Measurements from ENCODE around the gene WWOX.

The WWOX gene

DNA sequence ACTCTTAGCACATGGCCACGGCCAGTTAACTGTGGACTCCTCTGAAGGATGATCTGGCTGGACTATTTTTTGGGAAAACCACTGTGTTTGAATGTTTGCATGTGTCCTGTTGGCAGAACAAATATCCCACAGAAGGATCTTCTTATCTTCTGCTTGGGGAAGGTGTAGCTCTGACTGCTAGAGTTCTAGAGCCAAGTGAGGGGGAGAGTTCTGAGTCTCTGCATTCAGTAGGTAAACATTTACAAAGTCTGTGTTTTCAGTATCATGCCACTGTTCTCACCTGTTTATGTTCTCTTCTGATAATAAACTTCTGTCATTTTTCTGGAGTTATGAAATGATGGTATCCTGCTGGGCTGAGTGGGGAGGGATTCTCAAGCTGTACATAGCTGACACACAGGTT lies 241.1 kb downstream of the WWOX start:
- DNase-seq (ENCODE audit: low read depth, low spot score), result no peak
- no peak overlapping the region for H3K4me3 ChIP-seq (ENCODE audit: low read depth, low read length)
- ChIA-PET CTCF (no interaction called here), POLR2A (no interaction called here)
- TF ChIP-seq, protein P1, sequence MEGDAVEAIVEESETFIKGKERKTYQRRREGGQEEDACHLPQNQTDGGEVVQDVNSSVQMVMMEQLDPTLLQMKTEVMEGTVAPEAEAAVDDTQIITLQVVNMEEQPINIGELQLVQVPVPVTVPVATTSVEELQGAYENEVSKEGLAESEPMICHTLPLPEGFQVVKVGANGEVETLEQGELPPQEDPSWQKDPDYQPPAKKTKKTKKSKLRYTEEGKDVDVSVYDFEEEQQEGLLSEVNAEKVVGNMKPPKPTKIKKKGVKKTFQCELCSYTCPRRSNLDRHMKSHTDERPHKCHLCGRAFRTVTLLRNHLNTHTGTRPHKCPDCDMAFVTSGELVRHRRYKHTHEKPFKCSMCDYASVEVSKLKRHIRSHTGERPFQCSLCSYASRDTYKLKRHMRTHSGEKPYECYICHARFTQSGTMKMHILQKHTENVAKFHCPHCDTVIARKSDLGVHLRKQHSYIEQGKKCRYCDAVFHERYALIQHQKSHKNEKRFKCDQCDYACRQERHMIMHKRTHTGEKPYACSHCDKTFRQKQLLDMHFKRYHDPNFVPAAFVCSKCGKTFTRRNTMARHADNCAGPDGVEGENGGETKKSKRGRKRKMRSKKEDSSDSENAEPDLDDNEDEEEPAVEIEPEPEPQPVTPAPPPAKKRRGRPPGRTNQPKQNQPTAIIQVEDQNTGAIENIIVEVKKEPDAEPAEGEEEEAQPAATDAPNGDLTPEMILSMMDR (IDR thresholded peaks at IDR 0.05; ENCODE audit: insufficient read depth, low read length, missing control alignments), result no peak

DNA sequence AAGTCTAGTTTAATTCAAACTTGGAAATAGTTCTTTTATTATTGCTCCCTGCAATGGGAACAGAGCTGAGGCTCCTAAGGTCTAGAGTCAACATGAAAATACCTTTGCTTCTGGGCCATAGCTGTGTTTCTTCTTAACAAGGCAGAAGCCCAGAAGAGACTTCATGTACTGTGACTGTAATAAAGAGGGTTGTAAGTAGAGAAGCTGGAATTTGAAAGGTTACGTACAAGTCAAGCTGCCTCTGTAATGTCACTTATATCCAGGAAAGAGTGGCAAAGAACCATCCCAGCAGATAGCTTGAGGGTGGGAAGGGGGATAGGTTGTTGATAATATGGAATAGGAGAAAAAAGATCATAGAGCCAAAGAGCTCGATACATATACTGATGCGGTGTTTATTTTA lies 248.6 kb downstream of the WWOX start:
- POLR2A ChIA-PET, result no interaction called here
- CTCF ChIA-PET, result no interaction called here
- DNase-seq (ENCODE audit: low read depth, low spot score), result no peak
- no peak overlapping the region for H3K4me3 ChIP-seq (ENCODE audit: low read depth, low read length)
- TF ChIP-seq, protein P1 (IDR thresholded peaks at IDR 0.05; ENCODE audit: insufficient read depth, low read length, missing control alignments), result no peak

DNA sequence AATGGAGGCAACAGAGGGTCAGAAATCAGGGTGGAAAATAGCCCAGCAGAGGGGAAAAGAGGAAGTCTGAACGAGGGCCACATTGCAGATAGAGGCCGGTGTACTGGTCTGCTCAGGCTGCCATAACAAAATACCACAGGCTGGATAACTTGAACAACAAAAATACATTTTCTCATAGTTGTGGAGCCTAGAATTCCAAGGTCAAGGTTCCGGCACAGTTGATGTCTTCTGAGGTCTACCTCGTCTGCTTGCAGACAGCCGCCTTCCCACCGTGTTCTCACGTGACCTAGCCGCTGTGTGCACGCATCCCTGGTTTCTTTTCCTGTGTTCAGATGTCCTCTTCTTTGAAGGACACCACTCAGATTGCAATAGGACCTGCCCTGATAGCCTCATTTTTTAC lies 249.4 kb downstream of the WWOX start:
- DNase-seq (ENCODE audit: low read depth, low spot score), result no peak
- TF ChIP-seq, protein P1 (IDR thresholded peaks at IDR 0.05; ENCODE audit: insufficient read depth, low read length, missing control alignments), result no peak
- H3K4me3 ChIP-seq (ENCODE audit: low read depth, low read length), result no peak overlapping the region
- POLR2A ChIA-PET, result no interaction called here
- CTCF ChIA-PET, result no interaction called here

DNA sequence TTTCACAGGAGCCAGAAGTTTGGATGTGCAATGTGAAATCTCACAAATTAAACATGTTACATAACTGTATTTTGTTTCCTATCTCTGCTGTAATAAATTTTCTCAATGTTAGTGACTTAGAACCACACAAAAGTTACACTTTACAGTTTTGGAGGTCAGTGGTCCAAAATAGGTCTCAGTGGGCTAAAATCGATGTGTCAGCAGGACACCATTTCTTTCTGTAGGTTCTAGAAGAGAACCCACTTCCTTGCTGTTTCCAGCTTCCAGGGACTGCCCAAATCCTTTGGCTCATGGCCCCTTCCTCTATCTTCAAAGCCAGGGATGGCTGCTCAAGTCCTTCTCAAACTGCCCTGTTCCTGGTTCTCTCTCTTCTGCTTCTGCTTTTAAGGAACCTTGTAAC lies 252.7 kb downstream of the WWOX start:
- H3K4me3 ChIP-seq (ENCODE audit: low read depth, low read length), result no peak overlapping the region
- no peak for DNase-seq (ENCODE audit: low read depth, low spot score)
- ChIA-PET POLR2A (no interaction called here), CTCF (no interaction called here)
- TF ChIP-seq, protein P1 (IDR thresholded peaks at IDR 0.05; ENCODE audit: insufficient read depth, low read length, missing control alignments), result no peak

DNA sequence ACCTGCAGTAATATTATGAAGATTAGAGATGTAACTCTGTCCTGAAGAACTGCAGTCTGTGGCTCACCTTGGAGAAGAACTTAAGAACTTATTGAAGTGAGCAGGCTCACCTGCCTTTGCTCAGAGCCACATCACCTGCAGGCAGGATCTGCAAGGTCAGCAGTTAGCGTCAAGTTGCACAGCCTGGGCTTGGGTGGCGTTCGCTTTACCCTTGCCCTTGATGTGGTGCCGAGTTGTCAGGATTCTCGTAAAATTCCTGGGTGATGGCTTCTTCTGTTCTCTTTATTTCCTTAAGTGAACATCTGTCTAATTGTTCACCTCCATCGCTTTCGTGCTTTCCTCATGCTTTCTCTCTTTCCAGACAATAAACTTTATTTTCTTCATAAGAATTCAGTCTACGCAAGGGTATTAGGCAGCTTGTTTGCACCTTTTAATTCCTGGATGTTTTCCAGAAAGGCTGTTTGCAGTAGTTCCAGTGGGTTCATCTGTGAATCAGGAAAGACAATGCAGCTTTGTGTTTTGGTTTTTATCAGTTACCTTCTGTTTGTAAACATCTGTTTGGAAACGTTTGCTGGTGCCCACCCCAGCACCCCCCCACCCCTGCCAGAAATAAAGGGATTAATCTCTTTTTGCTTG lies 254.3 kb downstream of the WWOX start:
- ChIA-PET POLR2A (no interaction called here), CTCF (no interaction called here)
- TF ChIP-seq, protein P1 (IDR thresholded peaks at IDR 0.05; ENCODE audit: insufficient read depth, low read length, missing control alignments), result no peak
- DNase-seq (ENCODE audit: low read depth, low spot score), result no peak
- no peak overlapping the region for H3K4me3 ChIP-seq (ENCODE audit: low read depth, low read length)

DNA sequence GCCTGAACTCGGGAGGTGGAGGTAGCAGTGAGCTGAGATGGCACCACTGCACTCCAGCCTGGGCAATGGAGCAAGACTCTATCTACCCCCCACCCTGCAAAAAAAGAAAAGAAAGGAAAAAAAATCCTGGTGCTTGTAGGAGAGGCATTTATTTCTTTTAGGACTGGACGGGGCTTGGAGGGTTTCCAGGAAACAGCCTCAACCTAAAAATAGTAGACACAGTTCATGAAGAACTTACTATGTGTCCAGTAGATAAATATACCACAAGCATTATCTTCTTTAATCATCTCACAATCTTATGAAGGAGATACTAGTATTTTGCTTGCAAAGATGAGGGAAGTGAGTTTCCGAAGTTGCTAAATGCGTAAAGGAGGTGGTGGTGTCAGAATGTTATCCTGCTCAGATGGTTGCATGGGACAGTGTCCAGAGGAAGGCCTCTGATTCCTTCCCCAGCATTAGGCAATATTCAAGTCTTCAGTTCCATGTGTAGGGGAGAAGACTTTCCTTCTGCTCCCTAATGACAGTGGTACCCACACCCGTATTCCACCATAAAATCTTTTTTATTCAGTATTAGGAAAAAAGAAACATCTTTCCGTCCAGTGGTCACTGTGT lies 263.2 kb downstream of the WWOX start:
- POLR2A ChIA-PET, result no interaction called here
- H3K4me3 ChIP-seq (ENCODE audit: low read depth, low read length), result no peak overlapping the region
- TF ChIP-seq, protein P1 (IDR thresholded peaks at IDR 0.05; ENCODE audit: insufficient read depth, low read length, missing control alignments), result no peak
- CTCF ChIA-PET, result no interaction called here
- DNase-seq (ENCODE audit: low read depth, low spot score), result no peak

Measured in AG04449 (cell line).